ENCODE measurements around the gene ACTR10. TPM values are rescaled to one million over a fixed set of nuclear protein-coding genes. Genes with fewer than 3 reads are reported as not detected.

The ACTR10 gene
- total RNA-seq = 100 to 1,000 TPM in 3 of 9 donors, 10 to 100 TPM in 6; 49.0 to 138 (median 85.5) TPM
- 100 to 1,000 TPM in 1 of 3 donors, 10 to 100 TPM in 2; 58.8 to 167 (median 79.5) TPM for polyA plus RNA-seq
- long read RNA-seq, donor 1, transcript ACTR10-201 (13 exons, 2,419 nt) = major isoform, 37 of 53 reads
- long read RNA-seq, donor 1, partial matches to known transcripts = 11 of 53 reads
- long read RNA-seq, donor 1, other reads (novel, unspliced or antisense) = 0 of 53 reads
- long read RNA-seq, donor 2, transcript ACTR10-201 (13 exons, 2,419 nt) = major isoform, 39 of 60 reads
- long read RNA-seq, donor 2, partial matches to known transcripts = 17 of 60 reads
- long read RNA-seq, donor 2, other reads (novel, unspliced or antisense) = 0 of 60 reads
- long read RNA-seq, donor 3, transcript ACTR10-201 (13 exons, 2,419 nt) = major isoform, 41 of 60 reads
- long read RNA-seq, donor 3, partial matches to known transcripts = 16 of 60 reads
- long read RNA-seq, donor 3, other reads (novel, unspliced or antisense) = 0 of 60 reads
- long read RNA-seq, donor 4, transcript ACTR10-201 (13 exons, 2,419 nt) = major isoform, 80 of 87 reads
- long read RNA-seq, donor 4, partial matches to known transcripts = 3 of 87 reads
- long read RNA-seq, donor 4, other reads (novel, unspliced or antisense) = 4 of 87 reads
- long read RNA-seq, donor 5, transcript ACTR10-201 (13 exons, 2,419 nt) = major isoform, 133 of 137 reads
- long read RNA-seq, donor 5, partial matches to known transcripts = 0 of 137 reads
- long read RNA-seq, donor 5, other reads (novel, unspliced or antisense) = 3 of 137 reads
- long read RNA-seq, donor 6, transcript ACTR10-201 (13 exons, 2,419 nt) = major isoform, 72 of 82 reads
- long read RNA-seq, donor 6, partial matches to known transcripts = 6 of 82 reads
- long read RNA-seq, donor 6, other reads (novel, unspliced or antisense) = 4 of 82 reads
- long read RNA-seq, donor 7, transcript ACTR10-201 (13 exons, 2,419 nt) = major isoform, 14 of 15 reads
- long read RNA-seq, donor 7, partial matches to known transcripts = 0 of 15 reads
- long read RNA-seq, donor 7, other reads (novel, unspliced or antisense) = 0 of 15 reads
- long read RNA-seq, donor 8, transcript ACTR10-201 (13 exons, 2,419 nt) = major isoform, 55 of 81 reads
- long read RNA-seq, donor 8, partial matches to known transcripts = 16 of 81 reads
- long read RNA-seq, donor 8, other reads (novel, unspliced or antisense) = 7 of 81 reads
- long read RNA-seq, donor 9, transcript ACTR10-201 (13 exons, 2,419 nt) = major isoform, 40 of 47 reads
- long read RNA-seq, donor 9, partial matches to known transcripts = 5 of 47 reads
- long read RNA-seq, donor 9, other reads (novel, unspliced or antisense) = 0 of 47 reads
- long read RNA-seq, donor 10, transcript ACTR10-201 (13 exons, 2,419 nt) = major isoform, 13 of 15 reads
- long read RNA-seq, donor 10, partial matches to known transcripts = 0 of 15 reads
- long read RNA-seq, donor 10, other reads (novel, unspliced or antisense) = 0 of 15 reads

- H3K4me3 ChIP-seq = peak within 1 kb of the TSS; percentile 44 to 94 (median 72)
- peaks cover 9 to 15% of the 10 kb centered on the region in 2 donors for H3K4me1 ChIP-seq (replicated peaks in 1 of 2)
- intact Hi-C loops (cut with DNase I) = no loop called here
- 0 to 1% (median 1%) methylated on average over 8 to 78 of the region's 78 CpGs for WGBS, 4 donors
- peak; percentile 81 to 89 (median 85) for DNase-seq
- H3K36me3 ChIP-seq (replicated peaks in 1 of 2) = peaks cover 0 to 3% of the 10 kb centered on the region in 2 donors
- no peaks in the 10 kb centered on the region for H3K9me3 ChIP-seq (replicated peaks in 1 of 3)
- H3K27ac ChIP-seq = peak within 1 kb of the TSS; percentile 67 to 100 (median 93)
- H3K27me3 ChIP-seq = no peaks in the 10 kb centered on the region
- TF ChIP-seq CTCF (IDR thresholded peaks at IDR 0.05) (no peak), POLR2A (IDR thresholded peaks at IDR 0.05) (peak; percentile 45 to 83)
Observed at GRCh38 chr14:58199726-58200479, at the start of gene ACTR10. Gene ACTR10 (plus strand): TSS chr14:58200149. CDS start chr14:58200218, 69 bp downstream.

- Histone ChIP-seq H3K36me3 (replicated peaks in 1 of 2) (no peaks in the 10 kb centered on the region), H3K27me3 (no peaks in the 10 kb centered on the region), H3K9me3 (replicated peaks in 1 of 3) (no peaks in the 10 kb centered on the region), H3K4me3 (no peak overlapping the region), H3K27ac (no peak overlapping the region), H3K4me1 (replicated peaks in 1 of 2) (peaks cover 7 to 8% of the 10 kb centered on the region in 2 donors)
- DNase-seq = no peak
- intact Hi-C loops (cut with DNase I) = no loop called here
- TF ChIP-seq POLR2A (IDR thresholded peaks at IDR 0.05) = no peak
- WGBS, 4 donors = 83 to 91% (median 88%) methylated on average over 6 of the region's 6 CpGs
Observed at GRCh38 chr14:58150243-58150805, 49.6 kb upstream of the ACTR10 start.

- Histone ChIP-seq H3K27me3 (no peaks in the 10 kb centered on the region), H3K9me3 (replicated peaks in 1 of 3) (no peaks in the 10 kb centered on the region), H3K4me1 (replicated peaks in 1 of 2) (peaks cover 7 to 8% of the 10 kb centered on the region in 2 donors), H3K4me3 (peak overlapping the region; percentile 1 to 99 (median 80)), H3K36me3 (replicated peaks in 1 of 2) (no peaks in the 10 kb centered on the region), H3K27ac (peak overlapping the region in 3 of 5 donors; percentile 72 to 83 (median 75))
- intact Hi-C loops (cut with DNase I) = no loop called here
- TF ChIP-seq POLR2A (IDR thresholded peaks at IDR 0.05) (no peak), CTCF (IDR thresholded peaks at IDR 0.05) (no peak)
- peak in 5 of 7 donors; percentile 16 to 37 (median 27) for DNase-seq
- 1 to 4% (median 2%) methylated on average over 24 to 56 of the region's 56 CpGs for WGBS, 4 donors
Observed at GRCh38 chr14:58151133-58152013, 48.6 kb upstream of the ACTR10 start.
